HG03342 (cell line): ENCODE data around the gene ATP13A4.

Experiments used
- ATAC-seq: cut with Tn5 transposase; IDR thresholded peaks from one replicate; pipeline ENCODE4 v1.9.1; 2021; ENCODE audit warnings: mild to moderate bottlenecking, moderate library complexity; ENCODE audit not compliant: unreplicated experiment

Gene ATP13A4

DNA sequence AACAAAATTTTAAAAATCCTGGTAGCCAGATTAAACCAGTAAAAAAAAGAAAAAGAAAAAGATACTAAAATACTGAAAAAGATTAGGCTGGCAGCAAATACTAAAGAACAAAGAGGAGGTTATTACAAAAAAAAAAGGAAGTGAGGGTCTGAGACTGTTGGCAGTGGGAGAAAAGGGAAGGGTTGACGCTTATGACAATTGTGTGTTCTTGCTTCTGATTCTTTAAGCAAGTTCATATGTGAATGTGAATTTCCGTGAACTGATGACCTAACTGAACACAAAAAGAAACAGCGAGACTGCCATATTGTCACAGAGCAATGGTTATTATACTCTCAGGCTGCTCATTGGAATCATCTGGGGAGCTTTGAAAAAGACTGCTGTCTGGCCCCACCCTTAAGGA, 56.5 kb downstream of the ATP13A4 start:
- no peak for ATAC-seq

DNA sequence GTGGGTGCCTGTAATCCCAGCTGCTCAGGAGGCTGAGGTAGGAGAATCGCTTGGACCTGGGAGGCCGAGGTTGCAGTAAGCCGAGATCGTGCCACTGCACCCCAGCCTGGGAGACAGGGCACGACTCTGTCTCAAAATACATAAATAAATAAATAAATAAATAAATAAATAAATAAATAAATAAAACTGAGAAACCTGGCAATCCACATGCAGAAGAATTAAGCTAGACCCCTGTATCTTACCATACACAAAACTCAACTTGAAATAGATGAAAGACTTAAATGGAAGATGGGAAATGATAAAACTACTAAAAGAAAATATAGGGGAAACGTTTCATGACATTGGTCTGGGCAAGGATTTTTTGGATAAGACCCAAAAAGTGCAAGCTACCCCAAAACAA, 58.0 kb downstream of the ATP13A4 start:
- ATAC-seq: no peak

DNA sequence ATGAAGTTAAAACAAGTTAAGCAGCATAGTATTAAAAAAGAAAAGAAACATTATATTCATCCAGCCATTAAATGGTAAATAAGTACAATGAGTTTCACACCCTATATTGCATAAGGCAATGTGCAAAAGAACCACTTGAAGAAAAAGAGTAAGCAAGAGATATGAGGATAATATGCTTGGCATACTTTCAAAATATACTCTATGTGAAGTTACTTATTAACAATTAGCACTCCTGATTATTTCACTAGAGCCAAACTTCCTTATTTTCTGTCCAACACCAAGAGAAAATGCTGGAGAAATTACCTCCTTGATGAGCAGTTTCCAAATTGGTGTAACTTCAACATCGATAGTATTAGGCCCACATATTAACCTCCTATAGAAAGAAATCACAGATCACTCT, 63.7 kb downstream of the ATP13A4 start:
- no peak for ATAC-seq

DNA sequence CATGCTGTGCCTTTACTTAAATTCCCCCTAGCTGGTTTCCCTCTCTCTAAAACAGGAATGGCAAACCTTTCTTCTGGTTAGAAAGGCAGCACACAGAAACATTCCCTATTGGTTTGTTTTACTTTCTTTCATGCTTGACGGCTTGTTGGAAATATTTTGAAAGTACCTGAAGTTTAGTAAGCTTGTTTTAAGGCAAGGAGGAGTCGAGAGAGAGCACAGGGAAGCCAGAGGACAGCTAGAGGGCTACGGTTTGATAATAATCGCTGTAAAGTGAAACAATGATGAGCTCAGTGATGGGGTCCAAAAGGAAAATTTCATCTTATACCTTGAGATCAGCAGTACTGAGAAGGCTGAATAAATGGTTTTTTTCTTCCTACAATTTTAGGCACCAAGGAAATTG, 64.1 kb downstream of the ATP13A4 start:
- ATAC-seq: no peak

DNA sequence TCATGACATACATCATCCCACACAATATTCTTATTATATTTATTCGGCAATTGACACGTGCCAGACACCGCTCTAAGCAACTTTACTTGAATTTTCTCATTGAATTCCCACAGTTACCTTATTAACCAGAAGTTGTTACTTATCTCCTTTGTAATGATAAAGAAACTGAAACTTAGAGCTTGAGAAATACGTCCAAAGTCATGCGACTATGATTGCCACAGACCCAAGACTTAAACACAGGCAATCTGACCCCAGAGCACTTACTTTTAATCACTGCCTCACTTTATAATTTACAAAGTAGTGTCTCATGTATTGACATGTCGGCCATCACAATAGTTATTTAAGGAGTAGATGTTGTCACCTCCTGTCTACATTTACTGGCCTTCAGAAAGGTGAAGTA, 64.7 kb downstream of the ATP13A4 start:
- ATAC-seq: no peak

- no peak for ATAC-seq
Observed at GRCh38 chr3:193488741-193489140, 66.0 kb downstream of the ATP13A4 start.

GRCh38 chr3:193483988-193484539, 70.6 kb downstream of the ATP13A4 start:
- ATAC-seq: no peak

- ATAC-seq: no peak
Observed at GRCh38 chr3:193481436-193481835, 73.3 kb downstream of the ATP13A4 start.

- ATAC-seq: no peak
Observed at GRCh38 chr3:193474446-193474845, 80.2 kb downstream of the ATP13A4 start.

GRCh38 chr3:193470710-193471109, 84.0 kb downstream of the ATP13A4 start:
- ATAC-seq: no peak

DNA sequence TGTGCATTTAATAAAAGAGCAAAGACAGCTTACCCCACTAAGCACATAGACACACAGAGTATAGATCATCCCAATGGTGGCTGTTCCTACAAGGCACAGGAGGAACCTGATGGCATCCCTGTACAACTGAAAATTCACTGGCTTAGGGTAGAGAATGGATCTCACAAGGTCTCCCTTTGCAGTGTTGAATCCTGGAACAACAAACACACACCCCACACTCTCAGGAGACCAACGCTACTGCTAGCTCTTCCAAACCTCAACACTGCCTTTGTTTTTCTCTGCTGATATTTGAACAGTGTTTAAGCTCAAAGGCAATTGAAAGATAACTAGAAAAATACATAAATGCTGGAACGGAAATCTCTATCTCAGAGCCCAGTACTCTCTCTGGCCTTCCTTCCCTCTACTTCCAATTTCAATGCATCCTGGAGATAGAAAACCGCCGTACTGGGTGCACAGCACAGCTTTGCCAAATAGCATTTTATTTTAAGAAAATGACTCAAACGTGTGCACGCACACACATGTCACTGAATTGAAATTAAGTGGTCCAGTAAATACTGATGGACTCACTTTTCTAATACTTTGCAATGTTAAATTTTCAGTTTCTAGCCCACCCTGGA, 88.6 kb downstream of the ATP13A4 start:
- no peak for ATAC-seq

DNA sequence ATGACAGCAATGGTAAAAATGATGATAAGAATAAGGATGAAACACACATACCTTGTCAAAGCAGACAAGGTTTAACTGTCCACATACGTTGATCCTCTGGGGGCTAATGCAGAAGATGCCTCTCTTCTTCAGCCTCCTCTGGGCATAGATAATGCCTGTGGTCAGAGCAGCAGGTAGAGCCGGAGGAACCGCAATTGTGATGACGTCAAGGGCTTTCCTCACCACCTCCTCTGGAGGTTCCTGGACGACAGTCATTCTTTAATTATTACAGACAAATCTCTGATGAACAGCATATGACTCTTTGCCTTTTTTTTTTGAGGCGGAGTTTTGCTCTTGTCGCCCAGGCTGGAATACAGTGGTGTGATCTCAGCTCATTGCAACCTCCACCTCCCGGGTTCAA, 89.8 kb downstream of the ATP13A4 start:
- no peak for ATAC-seq

DNA sequence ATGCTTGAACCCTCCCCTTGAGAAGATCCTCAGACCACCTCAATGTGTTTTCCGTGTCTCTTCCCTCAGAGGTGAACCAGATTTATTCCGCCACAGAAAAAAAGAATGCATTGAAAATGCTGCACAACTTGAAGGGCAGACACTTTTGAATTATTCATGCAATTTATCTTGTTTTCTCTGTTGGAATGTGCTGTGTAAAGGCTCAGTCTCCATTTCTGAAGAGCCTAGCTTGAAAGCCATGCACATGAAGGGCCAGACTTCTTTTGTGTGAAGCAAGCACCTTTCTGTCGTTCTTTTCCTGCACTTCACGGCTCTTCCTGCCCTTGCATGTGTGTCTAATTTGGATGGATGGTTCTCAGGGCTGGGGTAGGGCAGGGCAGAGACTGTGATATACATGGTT, 97.2 kb downstream of the ATP13A4 start:
- no peak for ATAC-seq

DNA sequence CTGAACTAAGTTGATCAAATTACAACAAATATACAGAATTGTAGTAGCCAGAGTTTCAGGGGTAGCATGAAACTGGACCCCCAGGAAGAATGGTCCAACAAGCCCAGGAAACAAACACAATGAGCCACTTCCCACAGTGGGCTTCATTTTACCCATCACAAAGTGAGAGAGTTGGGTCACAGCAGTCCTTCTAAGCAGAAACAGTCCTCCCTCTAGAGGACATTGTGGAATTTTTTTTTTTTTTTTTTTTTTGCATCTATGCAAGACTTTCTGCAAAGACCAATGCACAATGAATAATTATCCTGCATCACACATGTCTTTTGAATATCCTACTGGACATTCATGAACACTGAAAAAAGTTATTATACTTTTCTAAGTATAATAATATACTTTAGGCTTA, 102.4 kb downstream of the ATP13A4 start:
- no peak for ATAC-seq

DNA sequence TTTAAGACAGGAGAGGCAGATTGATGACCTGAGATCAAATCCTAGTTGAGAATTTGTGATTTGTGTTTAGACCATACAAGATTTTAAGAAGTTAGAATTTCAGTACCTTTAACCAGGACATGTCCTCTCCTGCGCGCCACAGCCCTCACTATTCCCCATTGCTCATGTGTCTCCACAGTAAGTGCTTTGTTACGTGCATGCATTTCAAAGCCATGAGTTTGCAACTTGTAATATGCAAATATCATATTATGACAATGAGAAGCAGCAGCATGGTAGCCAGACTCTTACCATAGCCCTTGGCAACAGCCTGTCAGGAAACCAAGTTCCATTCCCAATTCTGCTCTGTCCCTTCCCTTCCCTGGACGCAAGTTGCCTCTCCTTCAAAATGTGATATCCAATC, 102.8 kb downstream of the ATP13A4 start:
- ATAC-seq: no peak

DNA sequence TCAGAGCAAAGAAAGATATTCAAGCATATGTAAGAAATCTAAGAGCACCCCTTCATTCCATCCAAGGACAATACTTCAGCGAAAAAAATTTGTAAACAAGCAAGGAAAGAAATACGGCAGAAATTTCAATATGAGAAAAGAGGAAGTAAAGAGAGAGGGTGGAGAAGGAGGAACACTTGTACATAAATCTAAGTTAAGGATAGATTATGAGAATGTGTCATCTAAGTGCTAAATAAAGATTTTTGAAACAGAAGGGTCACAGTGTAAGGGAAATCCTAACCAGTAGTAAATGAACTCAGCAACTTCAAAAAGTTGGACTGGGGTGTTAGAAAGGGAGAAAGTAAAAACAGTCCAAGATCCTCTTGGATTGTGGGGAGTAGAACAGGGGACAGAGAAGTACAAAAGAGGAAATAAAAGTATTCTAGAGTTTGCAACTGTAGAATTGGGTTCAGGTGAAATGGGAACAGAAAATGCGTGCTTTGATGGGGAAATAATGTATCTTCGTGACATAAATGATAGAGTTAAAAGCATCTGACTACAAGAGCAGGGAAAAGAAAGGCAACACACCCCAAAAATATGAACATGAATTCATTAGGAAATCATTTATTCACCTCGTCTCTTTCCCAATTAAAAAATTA, 107.6 kb downstream of the ATP13A4 start:
- no peak for ATAC-seq

DNA sequence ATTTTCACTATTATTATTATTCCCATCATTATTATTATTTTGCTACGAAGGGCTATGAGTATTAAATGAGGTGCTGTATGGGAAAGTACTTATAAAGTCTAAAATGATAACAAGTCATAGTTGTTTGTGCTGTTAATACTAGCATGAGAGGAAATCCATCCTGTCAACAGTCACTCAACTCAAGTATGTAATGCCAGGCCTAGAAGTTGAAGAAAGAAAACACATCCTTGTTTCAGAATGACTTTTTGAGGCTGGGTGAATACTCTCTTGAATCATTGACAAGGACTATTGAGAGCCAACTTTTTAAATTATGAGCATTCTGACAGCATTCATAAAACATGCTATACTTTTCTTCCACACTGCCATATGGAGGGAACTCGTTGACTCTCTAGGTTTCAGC, 115.3 kb downstream of the ATP13A4 start:
- ATAC-seq: no peak

DNA sequence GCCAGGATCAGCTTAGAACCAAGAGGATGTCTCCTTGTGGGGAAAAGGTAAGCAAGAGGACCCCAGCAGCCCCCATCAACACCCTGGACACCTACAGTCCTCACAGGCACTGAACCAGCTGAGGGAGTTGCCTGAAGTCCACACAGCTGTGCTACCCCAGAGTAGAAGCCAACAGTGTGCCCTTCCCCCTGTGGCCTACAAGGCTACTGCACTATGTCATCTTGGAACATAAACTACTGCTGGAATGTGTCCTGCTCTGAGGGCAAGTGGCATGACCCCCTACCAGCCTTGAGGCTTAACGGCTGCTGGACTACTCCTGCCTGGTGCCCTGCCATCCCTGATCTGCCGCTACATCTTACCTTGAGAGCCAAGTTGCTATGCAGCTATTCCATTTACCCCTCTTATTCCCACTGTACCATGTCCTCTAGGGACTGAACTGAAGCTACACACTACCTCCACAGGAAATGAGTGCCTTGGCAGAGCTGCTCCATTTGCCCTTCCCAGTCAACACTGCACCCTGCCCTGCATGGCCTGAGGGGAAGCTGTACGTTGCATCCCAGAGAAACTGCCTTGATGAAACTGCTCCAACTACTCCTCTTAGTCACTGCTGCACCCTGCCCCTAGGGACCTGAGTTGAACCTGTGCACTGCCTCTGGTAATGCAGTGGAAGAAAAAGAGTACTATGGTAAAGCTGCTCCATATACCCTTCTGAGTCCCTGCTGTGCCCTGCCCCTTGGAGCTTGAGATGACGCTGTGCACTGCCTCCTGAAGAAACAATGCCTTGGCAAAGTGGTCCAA, 135.9 kb downstream of the ATP13A4 start:
- ATAC-seq: no peak

DNA sequence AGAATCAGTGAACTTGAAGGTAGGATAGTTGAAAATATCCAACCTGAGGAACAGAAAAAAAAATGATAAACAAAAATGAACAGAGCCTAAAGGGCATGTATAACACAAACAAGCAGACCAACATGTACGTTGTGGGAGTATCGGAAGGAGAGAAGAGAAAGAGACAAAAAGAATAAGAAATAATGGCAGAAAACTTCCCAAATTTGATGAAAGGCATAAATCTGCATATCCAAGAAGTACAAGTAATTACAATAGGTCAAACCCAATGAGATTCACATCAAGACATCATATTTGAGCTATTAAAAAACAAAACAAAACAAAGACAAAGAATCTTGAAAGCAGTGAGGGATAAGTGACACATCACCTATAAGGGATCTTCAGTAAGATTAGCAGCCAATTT, 138.1 kb downstream of the ATP13A4 start:
- no peak for ATAC-seq

DNA sequence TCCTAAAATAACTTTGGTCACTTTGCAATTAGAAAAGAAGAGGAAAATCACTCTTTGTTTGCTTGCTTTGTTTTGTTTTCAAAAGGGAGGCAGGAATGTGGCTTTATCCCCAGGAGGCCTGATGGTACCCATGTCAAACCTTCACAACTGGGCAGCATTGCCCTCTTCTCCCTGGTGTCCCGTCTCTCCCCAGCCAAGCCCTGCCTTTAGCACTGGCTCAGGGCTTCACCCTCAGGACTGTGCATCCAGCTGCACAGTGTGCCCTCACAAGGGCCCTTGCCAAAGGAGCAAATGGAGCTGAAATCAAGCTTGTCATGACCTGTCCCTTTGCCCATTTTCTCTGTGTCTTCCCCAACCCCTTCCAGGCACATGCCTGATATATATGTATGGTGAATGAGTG, 147.0 kb downstream of the ATP13A4 start:
- ATAC-seq: no peak

- ATAC-seq: no peak
Observed at GRCh38 chr3:193407112-193407511, 147.6 kb downstream of the ATP13A4 start.

GRCh38 chr3:193403307-193403706, 151.4 kb downstream of the ATP13A4 start:
- no peak for ATAC-seq
